HepG2 (cell line): ENCODE measurements around the gene LRRC3. TPM values are rescaled to one million over a fixed set of nuclear protein-coding genes. Genes with fewer than 3 reads are reported as not detected.

Experiments
- GATAD2A ChIP-seq: IDR thresholded peaks from 2 replicates; pipeline ENCODE4 v1.6.1; 2016
- HMG20B ChIP-seq: conservative IDR thresholded peaks from 2 replicates; pipeline ENCODE4 v1.6.1; 2016; ENCODE audit warnings: missing genetic modification reagents, missing compliant biosample characterization
- HOMEZ ChIP-seq: IDR thresholded peaks from 2 replicates; pipeline ENCODE4 v1.6.1; 2016; ENCODE audit warnings: low read depth
- HOXA3 ChIP-seq: sonication (generic); formaldehyde crosslinking; IDR thresholded peaks from 2 replicates; pipeline ENCODE4 v1.5.0; 2020; ENCODE audit warnings: missing genetic modification reagents
- LCORL ChIP-seq, 2 experiments: fragments of 450-650 bp in 1 of 2; sonication (generic) in 1 of 2; formaldehyde crosslinking in 1 of 2; IDR thresholded peaks; 2 replicates each; pipeline versions ENCODE4 v1.5.0 to v1.6.1; 2017 to 2020; ENCODE audit warnings: antibody characterized with exemption in 1 of 2, missing genetic modification reagents in 1 of 2
- NR2F6 ChIP-seq, 2 experiments: IDR thresholded peaks; 2 replicates each; pipeline ENCODE4 v1.6.1; 2016; ENCODE audit warnings: antibody characterized with exemption in 1 of 2, mild to moderate bottlenecking in 1 of 2
- PAXIP1 ChIP-seq: sonication (generic); formaldehyde crosslinking; conservative IDR thresholded peaks from 2 replicates; pipeline ENCODE4 v1.4.0; 2020; ENCODE audit warnings: mild to moderate bottlenecking, missing genetic modification reagents, moderate library complexity
- SAP130 ChIP-seq: IDR thresholded peaks from 2 replicates; pipeline ENCODE4 v1.6.1; 2016; ENCODE audit warnings: low read depth
- TCF7 ChIP-seq: sonication (generic); IDR thresholded peaks from 2 replicates; pipeline ENCODE4 v1.6.1; 2016; ENCODE audit warnings: antibody characterized with exemption, low read depth
- UBTF ChIP-seq: sonication (generic); formaldehyde crosslinking; IDR thresholded peaks from 2 replicates; pipeline ENCODE4 v1.4.0; 2020; ENCODE audit warnings: mild to moderate bottlenecking, missing genetic modification reagents
- YEATS4 ChIP-seq: sonication (generic); formaldehyde crosslinking; IDR thresholded peaks from 2 replicates; pipeline ENCODE4 v1.4.0; 2020; ENCODE audit warnings: missing genetic modification reagents, borderline replicate concordance
- ZBTB7A ChIP-seq: sonication (generic); formaldehyde crosslinking; IDR thresholded peaks from 2 replicates; pipeline ENCODE4 v1.8.0; 2022; ENCODE audit warnings: mild to moderate bottlenecking, missing genetic modification reagents
- ZNF205 ChIP-seq: IDR thresholded peaks from 2 replicates; pipeline ENCODE4 v1.6.1; 2018; ENCODE audit warnings: missing biosample characterization, missing genetic modification reagents
- ZNF207 ChIP-seq: fragments of 450-650 bp; IDR thresholded peaks from 2 replicates; pipeline ENCODE4 v1.6.1; 2016; ENCODE audit warnings: antibody characterized with exemption, borderline replicate concordance
- ZNF317 ChIP-seq: sonication (generic); formaldehyde crosslinking; IDR thresholded peaks from 2 replicates; pipeline ENCODE4 v1.5.0; 2020; ENCODE audit warnings: mild to moderate bottlenecking, missing genetic modification reagents
- ZNF460 ChIP-seq: sonication (generic); formaldehyde crosslinking; IDR thresholded peaks from 2 replicates; pipeline ENCODE4 v1.5.1; 2020; ENCODE audit warnings: missing genetic modification reagents, mild to moderate bottlenecking, borderline replicate concordance
- ZSCAN22 ChIP-seq: sonication (generic); formaldehyde crosslinking; IDR thresholded peaks from 2 replicates; pipeline ENCODE4 v1.4.0; 2020; ENCODE audit warnings: mild to moderate bottlenecking, missing genetic modification reagents
- polyA plus RNA-seq, 8 experiments: library from polyadenylated mRNA; depleted of rRNA in 3 of 8; stranded (reverse) in 7 of 8; unstranded in 1 of 8; fragments of >200 nt; fragmentation: Illumina TruSeq in 4 of 8; extraction: Trizol in 4 of 8; gene quantifications; 2 replicates each; pipeline versions ENCODE4 v1.2.1 to v1.2.3, GENCODE V29; 2011 to 2016; ENCODE audit warnings: low read depth in 4 of 8, missing spikeins in 1 of 8, mixed read lengths in 1 of 8; ENCODE audit not compliant: insufficient read depth in 1 of 8
- total RNA-seq, 5 experiments: library from RNA; depleted of rRNA; stranded (reverse); fragments of >200 nt; fragmentation: Illumina TruSeq; extraction: Trizol; gene quantifications; 2 replicates each; pipeline ENCODE4 v1.2.3, GENCODE V29; 2016; ENCODE audit warnings: low read depth in 1 of 5
- TF ChIP-seq, protein P1 (sequence below): sonication (generic); formaldehyde crosslinking; IDR thresholded peaks from 2 replicates; pipeline ENCODE4 v1.5.1; 2020; ENCODE audit warnings: mild to moderate bottlenecking, missing genetic modification reagents, moderate library complexity

LRRC3 gene
- total and polyA plus RNA-seq, 2 of the 13 experiments (the other 11 are each of a cell fraction or from before 2014, with no cell fraction given): 4.8 to 16.5 TPM

- no peak for TF ChIP-seq ZNF207
- TF ChIP-seq HMG20B (CRISPR knock-in tag): no peak
- TF ChIP-seq UBTF (CRISPR knock-in tag): 0 out of 2 replicates have a peak, but pooled peaks have one; percentile 26
- peak; percentile 95 for TF ChIP-seq ZSCAN22 (CRISPR knock-in tag)
- peak; percentile 50 for TF ChIP-seq PAXIP1 (CRISPR knock-in tag)
- TF ChIP-seq ZBTB7A: peak; percentile 93
- peak; percentile 19; the same call in 1 of the 2 replicates for TF ChIP-seq HOXA3
- TF ChIP-seq TCF7: no peak
- 0 out of 2 replicates have a peak, but pooled peaks have one; percentile 13 for TF ChIP-seq HOMEZ (CRISPR knock-in tag)
- 0 out of 2 replicates have a peak, but pooled peaks have one; percentile 16 for TF ChIP-seq ZNF460
- TF ChIP-seq YEATS4 (CRISPR knock-in tag): 0 out of 2 replicates have a peak, but pooled peaks have one; percentile 27
- TF ChIP-seq ZNF317 (CRISPR knock-in tag): no peak
- 0 out of 2 replicates have a peak, but pooled peaks have one; percentile 13 for TF ChIP-seq SAP130
- no peak for TF ChIP-seq ZNF205 (CRISPR knock-in tag)
- TF ChIP-seq LCORL (IDR thresholded peaks at IDR 0.05): no peak
- peak; percentile 67; the same call in 1 of the 2 replicates for TF ChIP-seq LCORL (CRISPR knock-in tag; IDR thresholded peaks at IDR 0.05)
- TF ChIP-seq, protein P1, sequence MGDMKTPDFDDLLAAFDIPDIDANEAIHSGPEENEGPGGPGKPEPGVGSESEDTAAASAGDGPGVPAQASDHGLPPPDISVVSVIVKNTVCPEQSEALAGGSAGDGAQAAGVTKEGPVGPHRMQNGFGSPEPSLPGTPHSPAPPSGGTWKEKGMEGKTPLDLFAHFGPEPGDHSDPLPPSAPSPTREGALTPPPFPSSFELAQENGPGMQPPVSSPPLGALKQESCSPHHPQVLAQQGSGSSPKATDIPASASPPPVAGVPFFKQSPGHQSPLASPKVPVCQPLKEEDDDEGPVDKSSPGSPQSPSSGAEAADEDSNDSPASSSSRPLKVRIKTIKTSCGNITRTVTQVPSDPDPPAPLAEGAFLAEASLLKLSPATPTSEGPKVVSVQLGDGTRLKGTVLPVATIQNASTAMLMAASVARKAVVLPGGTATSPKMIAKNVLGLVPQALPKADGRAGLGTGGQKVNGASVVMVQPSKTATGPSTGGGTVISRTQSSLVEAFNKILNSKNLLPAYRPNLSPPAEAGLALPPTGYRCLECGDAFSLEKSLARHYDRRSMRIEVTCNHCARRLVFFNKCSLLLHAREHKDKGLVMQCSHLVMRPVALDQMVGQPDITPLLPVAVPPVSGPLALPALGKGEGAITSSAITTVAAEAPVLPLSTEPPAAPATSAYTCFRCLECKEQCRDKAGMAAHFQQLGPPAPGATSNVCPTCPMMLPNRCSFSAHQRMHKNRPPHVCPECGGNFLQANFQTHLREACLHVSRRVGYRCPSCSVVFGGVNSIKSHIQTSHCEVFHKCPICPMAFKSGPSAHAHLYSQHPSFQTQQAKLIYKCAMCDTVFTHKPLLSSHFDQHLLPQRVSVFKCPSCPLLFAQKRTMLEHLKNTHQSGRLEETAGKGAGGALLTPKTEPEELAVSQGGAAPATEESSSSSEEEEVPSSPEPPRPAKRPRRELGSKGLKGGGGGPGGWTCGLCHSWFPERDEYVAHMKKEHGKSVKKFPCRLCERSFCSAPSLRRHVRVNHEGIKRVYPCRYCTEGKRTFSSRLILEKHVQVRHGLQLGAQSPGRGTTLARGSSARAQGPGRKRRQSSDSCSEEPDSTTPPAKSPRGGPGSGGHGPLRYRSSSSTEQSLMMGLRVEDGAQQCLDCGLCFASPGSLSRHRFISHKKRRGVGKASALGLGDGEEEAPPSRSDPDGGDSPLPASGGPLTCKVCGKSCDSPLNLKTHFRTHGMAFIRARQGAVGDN (CRISPR knock-in tag): peak; percentile 50
- 0 out of 2 replicates have a peak, but pooled peaks have one; percentile 23 for TF ChIP-seq GATAD2A
- no peak for TF ChIP-seq NR2F6 (IDR thresholded peaks at IDR 0.05)
- TF ChIP-seq NR2F6 (CRISPR knock-in tag; IDR thresholded peaks at IDR 0.05): peak; percentile 57; the same call in 1 of the 2 replicates
Observed at GRCh38 chr21:44448651-44449131, 6.6 kb upstream of the LRRC3 start (continued).
